Gastrocnemius medialis (tissue), 4 donors: Measurements from ENCODE around the gene SCRT2.

Experiments used
- POLR2A ChIP-seq, 2 donors: fragments of 450-650 bp; IDR thresholded peaks; one replicate each; pipeline ENCODE4 v1.6.1; 2017; ENCODE audit warnings: antibody characterized with exemption in 2 of 2, mild to moderate bottlenecking in 2 of 2, moderate library complexity in 2 of 2
- TF ChIP-seq, protein P1 (sequence below), 5 experiments: fragments of 450-650 bp in 3 of 5; fragments of 200-600 bp in 2 of 5; sonication (generic) in 2 of 5; IDR thresholded peaks in 4 of 5; conservative IDR thresholded peaks in 1 of 5; 1 replicate in 4 of 5; 2 replicates in 1 of 5; pipeline ENCODE4 v1.5.1; 2016 to 2019; ENCODE audit warnings: antibody characterized with exemption in 5 of 5, mild to moderate bottlenecking in 3 of 5, moderate library complexity in 3 of 5

DNA sequence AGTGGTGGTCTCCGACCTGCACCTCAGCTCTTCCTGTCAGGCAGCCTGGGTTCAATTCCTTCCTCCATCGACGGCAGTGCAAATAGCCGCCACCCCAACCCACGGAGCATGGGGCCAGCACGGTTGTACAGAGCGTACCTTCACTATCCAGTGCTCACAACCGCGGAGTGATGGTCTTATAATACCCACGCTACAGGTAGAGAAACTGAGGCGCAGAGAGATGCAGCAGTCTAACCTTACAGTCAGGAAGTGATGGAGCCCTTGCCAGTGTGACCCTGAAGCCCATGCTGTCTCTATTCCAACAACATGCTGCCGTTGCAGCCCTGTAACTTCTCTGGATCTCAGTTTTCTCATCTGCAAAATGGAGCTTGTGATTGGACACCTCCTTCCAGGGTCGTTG is 11.0 kb downstream of the SCRT2 start:
- TF ChIP-seq, protein P1, sequence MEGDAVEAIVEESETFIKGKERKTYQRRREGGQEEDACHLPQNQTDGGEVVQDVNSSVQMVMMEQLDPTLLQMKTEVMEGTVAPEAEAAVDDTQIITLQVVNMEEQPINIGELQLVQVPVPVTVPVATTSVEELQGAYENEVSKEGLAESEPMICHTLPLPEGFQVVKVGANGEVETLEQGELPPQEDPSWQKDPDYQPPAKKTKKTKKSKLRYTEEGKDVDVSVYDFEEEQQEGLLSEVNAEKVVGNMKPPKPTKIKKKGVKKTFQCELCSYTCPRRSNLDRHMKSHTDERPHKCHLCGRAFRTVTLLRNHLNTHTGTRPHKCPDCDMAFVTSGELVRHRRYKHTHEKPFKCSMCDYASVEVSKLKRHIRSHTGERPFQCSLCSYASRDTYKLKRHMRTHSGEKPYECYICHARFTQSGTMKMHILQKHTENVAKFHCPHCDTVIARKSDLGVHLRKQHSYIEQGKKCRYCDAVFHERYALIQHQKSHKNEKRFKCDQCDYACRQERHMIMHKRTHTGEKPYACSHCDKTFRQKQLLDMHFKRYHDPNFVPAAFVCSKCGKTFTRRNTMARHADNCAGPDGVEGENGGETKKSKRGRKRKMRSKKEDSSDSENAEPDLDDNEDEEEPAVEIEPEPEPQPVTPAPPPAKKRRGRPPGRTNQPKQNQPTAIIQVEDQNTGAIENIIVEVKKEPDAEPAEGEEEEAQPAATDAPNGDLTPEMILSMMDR (IDR thresholded peaks at IDR 0.05 in 4 of 5, conservative IDR thresholded peaks at IDR 0.05 in 1 of 5) = no peak
- no peak for TF ChIP-seq POLR2A (IDR thresholded peaks at IDR 0.05)
